OCI-LY1 (cell line): ENCODE results near the gene KRT2.

Source experiments
- EZH2 ChIP-seq: fragments of 200-600 bp; sonication (generic), shearing (Covaris generic); IDR thresholded peaks from 2 replicates; pipeline ENCODE4 v1.8.0; 2017; ENCODE audit warnings: borderline replicate concordance, mixed run types, mild to moderate bottlenecking, antibody characterized with exemption, low read length, moderate library complexity, mixed read lengths
- TF ChIP-seq, protein P1 (sequence below): fragments of 200-600 bp; sonication (generic), shearing (Covaris generic); IDR thresholded peaks from 2 replicates; pipeline ENCODE4 v1.5.1; 2017; ENCODE audit warnings: mild to moderate bottlenecking, antibody characterized with exemption, low read length, moderate library complexity, mixed read lengths

GRCh38 chr12:52606581-52607218, 45.3 kb downstream of the KRT2 start:
- TF ChIP-seq, protein P1, sequence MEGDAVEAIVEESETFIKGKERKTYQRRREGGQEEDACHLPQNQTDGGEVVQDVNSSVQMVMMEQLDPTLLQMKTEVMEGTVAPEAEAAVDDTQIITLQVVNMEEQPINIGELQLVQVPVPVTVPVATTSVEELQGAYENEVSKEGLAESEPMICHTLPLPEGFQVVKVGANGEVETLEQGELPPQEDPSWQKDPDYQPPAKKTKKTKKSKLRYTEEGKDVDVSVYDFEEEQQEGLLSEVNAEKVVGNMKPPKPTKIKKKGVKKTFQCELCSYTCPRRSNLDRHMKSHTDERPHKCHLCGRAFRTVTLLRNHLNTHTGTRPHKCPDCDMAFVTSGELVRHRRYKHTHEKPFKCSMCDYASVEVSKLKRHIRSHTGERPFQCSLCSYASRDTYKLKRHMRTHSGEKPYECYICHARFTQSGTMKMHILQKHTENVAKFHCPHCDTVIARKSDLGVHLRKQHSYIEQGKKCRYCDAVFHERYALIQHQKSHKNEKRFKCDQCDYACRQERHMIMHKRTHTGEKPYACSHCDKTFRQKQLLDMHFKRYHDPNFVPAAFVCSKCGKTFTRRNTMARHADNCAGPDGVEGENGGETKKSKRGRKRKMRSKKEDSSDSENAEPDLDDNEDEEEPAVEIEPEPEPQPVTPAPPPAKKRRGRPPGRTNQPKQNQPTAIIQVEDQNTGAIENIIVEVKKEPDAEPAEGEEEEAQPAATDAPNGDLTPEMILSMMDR, result no peak
- TF ChIP-seq EZH2, result no peak
